Muscle of leg (tissue), 11 donors: ENCODE data around the gene BRIP1. TPM values are rescaled to one million over a fixed set of nuclear protein-coding genes. Genes with fewer than 3 reads are reported as not detected.

Experiments used
- DNase-seq: peaks from one replicate; pipeline ENCODE4 v3.0.0; 2013
- H3K27ac ChIP-seq: one replicate; pipeline ENCODE4 v1.5.1; 2013; ENCODE audit warnings: mild to moderate bottlenecking, low read length, control low read depth
- H3K27me3 ChIP-seq: one replicate; pipeline ENCODE4 v1.6.1; 2013; ENCODE audit warnings: low read length; ENCODE audit not compliant: control insufficient read depth, insufficient read depth
- H3K36me3 ChIP-seq: one replicate; pipeline ENCODE4 v1.6.1; 2013; ENCODE audit warnings: low read length; ENCODE audit not compliant: control insufficient read depth, insufficient read depth
- H3K4me1 ChIP-seq: one replicate; pipeline ENCODE4 v1.6.1; 2013; ENCODE audit warnings: low read length; ENCODE audit not compliant: control insufficient read depth, insufficient read depth
- H3K4me3 ChIP-seq: one replicate; pipeline ENCODE4 v1.5.1; 2013; ENCODE audit warnings: low read length, control low read depth
- H3K9me3 ChIP-seq: replicated peaks from 2 replicates; pipeline ENCODE4 v1.6.1; 2013; ENCODE audit warnings: low read depth, low read length; ENCODE audit not compliant: control insufficient read depth
- WGBS: methylation state at CpG from one replicate; pipeline ENCODE4 v1.1.5; 2013; ENCODE audit warnings: missing lambda C conversion rate; ENCODE audit not compliant: insufficient coverage; 5-methylcytosine and 5-hydroxymethylcytosine counted together
- polyA plus RNA-seq, 8 donors: library from polyadenylated mRNA; unstranded; fragments of 120-200 nt; gene quantifications; one replicate each; pipeline versions ENCODE4 v1.2.1 to v1.2.3, GENCODE V29; 2013; ENCODE audit warnings: inconsistent platforms in 1 of 8, low replicate concordance in 1 of 8; ENCODE audit not compliant: insufficient read length in 8 of 8, insufficient read depth in 1 of 8
- total RNA-seq: library from RNA; stranded (reverse); fragments of 120-200 nt; gene quantifications from one replicate; pipeline ENCODE4 v1.2.4, GENCODE V29; 2013

BRIP1 gene
- total and polyA plus RNA-seq, 9 donors: 3.0 to 7.3 (median 4.6) TPM

DNA sequence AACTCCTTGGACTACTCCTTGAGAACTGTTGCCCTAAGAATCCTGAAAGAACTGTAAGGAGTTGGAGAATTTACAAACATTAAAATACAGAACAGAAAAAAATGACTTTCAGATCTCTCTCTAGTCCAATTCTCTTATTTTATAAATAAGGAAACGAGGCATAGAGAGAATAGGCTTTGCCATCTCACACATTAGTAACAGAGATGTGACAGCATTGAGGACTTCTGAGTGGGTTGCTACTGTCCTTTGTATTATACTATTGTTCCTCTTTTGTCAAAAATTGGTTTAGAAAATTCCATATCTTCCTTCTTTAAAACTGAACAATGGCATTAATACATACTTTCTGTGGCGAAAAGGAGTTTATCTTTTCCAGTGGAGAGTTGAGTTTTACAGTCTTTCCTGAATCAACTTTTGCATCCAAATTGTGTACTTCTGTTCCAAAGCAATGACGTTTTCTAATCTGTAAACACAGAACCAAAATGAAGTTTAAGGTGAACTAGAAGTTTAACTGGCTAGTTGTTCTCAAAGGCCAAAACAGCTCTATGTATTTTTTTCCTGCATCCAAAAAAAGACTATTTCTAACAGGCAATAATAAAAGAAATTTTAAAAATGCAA, 16.5 kb downstream of the BRIP1 start:
- H3K4me1 ChIP-seq: no peaks in the 10 kb centered on the region
- WGBS: no CpG with 5 or more reads among the region's 3 CpGs
- H3K4me3 ChIP-seq: no peak overlapping the region
- no peak for DNase-seq
- H3K27ac ChIP-seq: no peak overlapping the region
- no peaks in the 10 kb centered on the region for H3K9me3 ChIP-seq
- H3K36me3 ChIP-seq: no peaks in the 10 kb centered on the region
- H3K27me3 ChIP-seq: no peaks in the 10 kb centered on the region

DNA sequence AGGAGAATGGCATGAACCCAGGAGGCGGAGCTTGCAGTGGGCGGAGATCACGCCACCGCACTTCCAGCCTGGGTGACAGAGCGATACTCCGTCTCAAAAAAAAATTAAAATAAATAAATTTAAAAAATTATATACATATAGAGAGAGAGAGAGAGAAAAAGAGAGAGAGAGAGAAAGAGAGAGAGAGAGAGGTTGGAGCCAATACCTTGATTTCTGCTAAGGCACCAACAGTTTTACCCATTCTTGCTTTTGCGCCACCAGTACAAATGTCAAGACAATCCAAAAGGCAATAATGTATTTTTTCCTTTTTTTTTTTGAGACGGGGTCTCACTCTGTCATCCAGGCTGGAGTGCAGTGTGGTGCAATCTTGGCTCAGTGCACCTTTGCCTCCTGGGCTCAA, 17.2 kb downstream of the BRIP1 start:
- Histone ChIP-seq H3K27me3 (no peaks in the 10 kb centered on the region), H3K27ac (no peak overlapping the region), H3K36me3 (peaks cover 2% of the 10 kb centered on the region), H3K9me3 (no peaks in the 10 kb centered on the region), H3K4me3 (no peak overlapping the region), H3K4me1 (no peaks in the 10 kb centered on the region)
- DNase-seq: no peak
- 100% methylated on average over 1 of the region's 8 CpGs for WGBS

DNA sequence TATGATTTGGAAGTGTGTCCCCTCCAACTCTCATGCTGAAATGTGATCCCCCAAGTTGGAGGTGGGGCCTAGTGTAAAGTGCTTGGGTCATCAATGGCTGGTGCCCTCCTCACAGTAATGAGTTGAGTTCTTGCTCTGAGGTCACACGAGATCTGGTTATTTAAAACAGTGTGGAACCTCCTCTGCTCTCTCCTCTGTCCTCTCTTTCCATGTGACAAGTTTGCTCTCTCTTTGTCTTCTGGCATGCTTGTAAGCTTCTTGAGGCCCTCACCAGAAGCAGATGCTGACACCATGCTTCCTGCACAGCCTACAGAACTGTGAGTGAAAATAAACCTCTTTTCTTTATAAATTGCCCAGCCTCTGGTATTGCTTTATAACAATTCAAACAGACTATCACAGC, 19.9 kb downstream of the BRIP1 start:
- Histone ChIP-seq H3K27me3 (no peaks in the 10 kb centered on the region), H3K9me3 (no peaks in the 10 kb centered on the region), H3K36me3 (peaks cover 2% of the 10 kb centered on the region), H3K27ac (no peak overlapping the region), H3K4me3 (no peak overlapping the region), H3K4me1 (no peaks in the 10 kb centered on the region)
- DNase-seq: no peak
- WGBS: 83% methylated on average over 1 of the region's 1 CpG

DNA sequence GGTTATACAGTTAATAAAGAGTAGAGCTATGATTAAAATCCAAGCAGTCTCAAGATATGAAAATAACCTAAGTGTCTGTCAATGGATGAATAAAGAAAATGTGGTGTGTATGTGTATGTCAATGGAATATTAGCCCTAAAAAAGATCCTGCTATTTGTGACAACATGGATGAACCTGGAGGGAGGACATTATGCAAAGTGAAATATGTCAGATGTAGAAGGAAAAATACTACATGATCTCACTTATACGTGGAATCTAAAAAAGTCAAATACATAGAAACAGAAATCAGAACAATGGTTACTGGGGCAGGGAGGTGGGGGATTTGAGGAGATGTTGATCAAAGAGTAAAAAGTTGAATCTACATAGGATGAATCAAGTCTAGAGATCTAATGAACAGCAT, 20.4 kb downstream of the BRIP1 start:
- no peaks in the 10 kb centered on the region for H3K9me3 ChIP-seq
- H3K36me3 ChIP-seq: peaks cover 2% of the 10 kb centered on the region
- no CpG with 5 or more reads among the region's 1 CpG for whole genome bisulfite sequencing
- H3K4me3 ChIP-seq: no peak overlapping the region
- H3K4me1 ChIP-seq: no peaks in the 10 kb centered on the region
- H3K27me3 ChIP-seq: no peaks in the 10 kb centered on the region
- no peak for DNase-seq
- no peak overlapping the region for H3K27ac ChIP-seq

DNA sequence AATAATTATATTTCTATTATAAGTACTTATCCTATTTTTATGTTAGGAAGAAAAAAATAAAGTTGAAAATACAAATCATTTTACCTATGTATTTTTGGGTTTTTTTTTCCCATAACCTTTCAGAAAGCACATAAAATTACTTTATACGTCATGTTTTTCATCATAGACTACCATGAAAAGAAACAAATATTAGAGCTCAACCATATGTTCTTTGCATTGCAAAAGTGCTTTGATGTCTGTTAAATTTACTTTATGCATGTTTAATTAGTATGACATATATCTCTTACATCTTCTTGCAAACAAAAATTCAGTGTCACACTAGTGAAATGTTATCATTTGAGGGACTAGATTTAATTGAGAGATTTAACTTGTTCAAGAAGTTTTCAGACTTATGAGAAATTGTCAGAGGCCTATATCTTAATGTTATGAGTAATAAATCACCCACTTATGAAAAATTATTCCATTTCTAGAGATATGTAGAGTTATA, 24.0 kb downstream of the BRIP1 start:
- no peaks in the 10 kb centered on the region for H3K9me3 ChIP-seq
- no peak overlapping the region for H3K4me3 ChIP-seq
- peaks cover 4% of the 10 kb centered on the region for H3K36me3 ChIP-seq
- no CpG with 5 or more reads among the region's 1 CpG for WGBS
- DNase-seq: no peak
- H3K27ac ChIP-seq: no peak overlapping the region
- no peaks in the 10 kb centered on the region for H3K27me3 ChIP-seq
- no peaks in the 10 kb centered on the region for H3K4me1 ChIP-seq

DNA sequence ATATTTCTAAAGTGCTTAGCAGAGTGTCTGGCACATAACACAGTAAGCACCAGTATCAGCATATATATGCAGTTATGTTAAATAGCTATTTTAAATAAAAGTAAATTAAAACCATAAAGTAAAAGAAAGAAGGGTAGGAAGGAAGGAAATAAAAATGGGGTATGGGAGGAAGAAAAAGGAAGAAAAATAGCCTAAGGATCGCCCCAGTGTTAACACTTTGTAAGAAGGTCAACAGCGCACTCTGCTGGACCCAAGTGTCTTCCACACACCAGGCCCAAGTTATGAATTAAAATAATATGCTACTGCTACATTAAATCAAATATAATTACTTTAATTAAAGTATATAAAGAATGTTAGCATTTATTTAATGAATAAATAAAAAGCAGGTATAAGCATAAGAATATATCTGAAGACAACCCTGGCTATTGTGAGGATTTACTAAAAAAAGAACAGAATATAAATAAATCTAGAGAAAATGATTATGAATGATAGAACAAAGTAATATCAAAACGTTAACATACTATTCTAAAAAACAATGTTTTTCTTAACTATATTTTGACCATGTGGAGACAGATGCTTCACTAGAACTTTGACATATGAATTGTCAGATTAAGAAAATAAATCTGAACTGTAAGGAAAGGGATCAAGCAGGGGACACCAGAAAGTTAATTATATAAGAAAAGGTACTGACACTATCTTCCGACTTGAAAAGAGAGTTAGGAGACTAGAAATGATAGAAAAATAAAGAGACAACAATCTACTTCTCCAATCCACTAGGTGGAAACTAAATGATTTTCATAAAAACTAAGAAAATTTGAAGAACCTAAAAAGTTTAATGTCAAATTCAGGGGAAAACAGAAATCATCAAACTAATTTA, 25.9 kb downstream of the BRIP1 start:
- WGBS: no CpG with 5 or more reads among the region's 4 CpGs
- no peaks in the 10 kb centered on the region for H3K9me3 ChIP-seq
- H3K4me1 ChIP-seq: no peaks in the 10 kb centered on the region
- no peak overlapping the region for H3K27ac ChIP-seq
- no peaks in the 10 kb centered on the region for H3K27me3 ChIP-seq
- H3K36me3 ChIP-seq: peaks cover 4% of the 10 kb centered on the region
- DNase-seq: peak; percentile 80
- no peak overlapping the region for H3K4me3 ChIP-seq

DNA sequence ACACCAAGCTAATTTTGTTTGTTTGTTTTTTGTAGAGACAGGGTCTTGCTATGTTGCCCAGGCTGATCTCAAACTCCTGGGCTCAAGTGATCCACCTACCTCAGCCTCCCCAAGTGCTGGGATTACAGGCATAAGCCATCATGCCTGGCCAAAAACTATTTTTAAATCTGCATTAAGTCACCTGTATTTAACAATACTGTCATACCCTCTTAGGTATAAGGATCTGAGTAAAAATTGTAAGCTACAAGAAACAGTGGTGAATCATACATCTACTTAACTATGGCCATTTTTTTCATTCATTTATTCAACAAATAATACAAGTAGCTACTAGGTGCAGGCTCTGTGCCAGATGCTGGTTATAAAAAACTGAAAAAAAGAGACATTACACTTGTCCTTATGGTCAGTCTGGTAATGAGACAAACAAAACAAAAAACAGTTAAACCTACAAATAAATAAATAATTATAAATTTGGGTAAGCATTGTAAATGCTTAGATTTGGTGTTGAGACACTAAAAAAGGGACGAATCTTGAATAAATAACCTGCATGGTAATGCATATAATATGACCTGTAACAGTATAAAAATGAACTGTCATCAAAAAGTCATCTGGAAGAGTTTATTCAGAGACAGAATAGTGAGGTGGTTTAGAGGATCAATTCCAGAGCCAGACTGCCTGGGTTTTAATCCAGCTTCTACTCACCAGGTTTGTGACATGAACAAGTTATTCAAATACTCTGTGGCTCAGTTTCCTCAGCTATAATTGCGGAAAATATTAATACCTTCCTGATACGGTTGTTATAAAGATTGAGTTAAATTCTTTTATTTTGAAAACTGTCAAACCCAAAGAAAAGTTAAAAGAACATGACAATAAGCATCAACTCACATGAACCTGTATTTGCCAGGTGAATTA, 26.8 kb downstream of the BRIP1 start:
- Histone ChIP-seq H3K27me3 (no peaks in the 10 kb centered on the region), H3K9me3 (no peaks in the 10 kb centered on the region), H3K4me3 (no peak overlapping the region), H3K27ac (no peak overlapping the region), H3K4me1 (no peaks in the 10 kb centered on the region), H3K36me3 (peaks cover 2% of the 10 kb centered on the region)
- no CpG with 5 or more reads among the region's 3 CpGs for WGBS
- DNase-seq: no peak

DNA sequence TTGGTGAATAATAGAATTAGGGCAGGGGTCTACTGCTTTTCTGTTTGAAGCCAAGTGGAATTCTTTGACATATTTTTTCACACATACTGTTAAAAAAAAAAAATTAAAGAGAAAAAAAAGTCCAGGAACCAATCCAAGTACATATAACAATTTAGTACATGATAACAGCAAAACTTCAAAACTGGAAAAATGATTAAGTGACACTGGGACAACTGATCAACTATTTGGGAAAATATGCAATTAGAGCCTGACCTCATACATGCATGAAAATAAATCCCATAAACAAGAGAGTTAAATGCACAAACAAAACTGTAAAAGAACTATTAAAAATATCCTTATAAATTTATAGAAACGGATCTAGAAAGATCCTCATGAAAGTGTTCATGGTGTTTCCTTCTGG, 27.7 kb downstream of the BRIP1 start:
- no peaks in the 10 kb centered on the region for H3K27me3 ChIP-seq
- DNase-seq: no peak
- no CpG with 5 or more reads among the region's 1 CpG for WGBS
- H3K9me3 ChIP-seq: no peaks in the 10 kb centered on the region
- H3K4me3 ChIP-seq: no peak overlapping the region
- H3K36me3 ChIP-seq: peaks cover 2% of the 10 kb centered on the region
- no peak overlapping the region for H3K27ac ChIP-seq
- H3K4me1 ChIP-seq: no peaks in the 10 kb centered on the region

DNA sequence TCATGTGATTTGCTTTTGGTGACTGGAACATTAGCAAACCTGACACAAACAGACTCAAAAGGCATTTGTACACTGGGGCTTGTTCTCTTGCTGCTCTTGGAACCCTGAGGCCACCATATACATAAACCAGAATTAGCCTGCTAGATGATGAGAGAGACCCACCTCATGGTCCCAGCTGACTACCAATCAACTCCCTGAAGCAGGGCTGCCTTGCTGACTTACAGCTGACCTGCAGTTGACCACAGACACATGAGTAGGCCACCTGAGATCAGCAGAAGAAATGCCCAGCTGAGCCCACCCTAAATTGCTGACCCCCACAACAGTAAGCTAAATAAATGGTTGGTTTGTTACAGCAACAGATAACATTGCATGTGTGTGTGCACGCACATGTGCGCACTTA, 28.7 kb downstream of the BRIP1 start:
- H3K27ac ChIP-seq: no peak overlapping the region
- no peaks in the 10 kb centered on the region for H3K9me3 ChIP-seq
- H3K4me1 ChIP-seq: no peaks in the 10 kb centered on the region
- no peak overlapping the region for H3K4me3 ChIP-seq
- H3K36me3 ChIP-seq: peaks cover 2% of the 10 kb centered on the region
- no CpG with 5 or more reads among the region's 2 CpGs for WGBS
- no peak for DNase-seq
- H3K27me3 ChIP-seq: no peaks in the 10 kb centered on the region
